GM19099 (cell line): ENCODE data around the gene RBM20.

Experiments
- POLR2A ChIP-seq: IDR thresholded peaks from 3 replicates; pipeline ENCODE4 v1.6.1; 2011; ENCODE audit warnings: low read depth; ENCODE audit not compliant: insufficient read length; ENCODE audit errors: extremely low read depth

The RBM20 gene

DNA sequence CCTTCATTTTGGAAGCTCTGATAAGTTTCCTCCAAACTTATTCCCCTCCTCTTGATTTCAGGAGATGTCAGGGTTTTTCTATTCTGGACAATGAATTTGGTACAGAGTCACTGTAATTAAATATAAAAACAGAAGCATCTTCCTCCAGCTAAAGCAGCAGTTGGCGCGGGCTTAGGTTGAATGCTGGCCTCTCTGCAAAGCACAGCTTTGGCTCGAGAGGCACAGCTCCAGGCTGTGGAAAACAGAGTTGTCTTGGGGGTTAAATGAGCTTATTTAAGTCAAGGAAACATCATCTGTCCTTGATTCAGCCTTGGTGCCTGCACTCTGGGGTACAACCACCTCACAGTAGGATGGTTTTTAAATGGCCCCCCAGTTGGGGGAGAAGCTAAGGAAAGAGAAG, 192.6 kb downstream of the RBM20 start:
- TF ChIP-seq POLR2A: no peak

DNA sequence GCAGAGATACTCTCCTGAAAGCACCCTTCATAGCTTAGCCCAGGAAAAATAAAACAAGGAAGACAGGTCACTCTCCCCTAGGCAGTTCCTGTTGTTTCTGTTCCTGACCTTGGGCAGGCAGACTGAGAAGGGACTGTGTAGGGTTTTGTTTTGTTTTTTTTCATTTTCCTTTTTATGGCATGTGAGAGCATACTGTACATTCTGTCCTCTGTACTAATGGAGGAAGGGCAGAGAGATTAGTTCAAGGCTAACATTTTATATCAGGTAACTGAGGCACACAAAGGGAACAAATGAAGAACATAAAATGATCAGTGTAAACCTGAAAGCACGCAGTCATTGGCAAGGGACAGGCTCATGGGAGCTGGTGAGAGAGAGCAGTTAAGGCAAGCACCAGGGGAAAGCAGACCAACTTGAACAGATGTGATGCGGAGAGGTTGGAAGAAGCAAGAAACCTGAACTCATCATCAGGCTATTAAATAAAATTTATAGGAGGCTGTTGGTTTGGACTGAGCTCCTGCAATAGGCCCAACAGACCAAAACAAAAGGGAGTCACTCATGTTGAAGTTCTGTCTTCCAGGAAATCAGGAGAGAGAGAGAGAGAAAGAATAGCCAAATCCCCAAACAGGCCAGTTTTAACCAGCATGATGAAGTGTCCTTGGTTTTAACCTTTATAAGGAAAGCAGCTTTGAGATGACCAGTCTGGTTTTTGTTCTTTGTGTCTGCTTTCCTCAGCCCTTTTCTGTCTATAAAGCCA, 193.5 kb downstream of the RBM20 start:
- TF ChIP-seq POLR2A: no peak

DNA sequence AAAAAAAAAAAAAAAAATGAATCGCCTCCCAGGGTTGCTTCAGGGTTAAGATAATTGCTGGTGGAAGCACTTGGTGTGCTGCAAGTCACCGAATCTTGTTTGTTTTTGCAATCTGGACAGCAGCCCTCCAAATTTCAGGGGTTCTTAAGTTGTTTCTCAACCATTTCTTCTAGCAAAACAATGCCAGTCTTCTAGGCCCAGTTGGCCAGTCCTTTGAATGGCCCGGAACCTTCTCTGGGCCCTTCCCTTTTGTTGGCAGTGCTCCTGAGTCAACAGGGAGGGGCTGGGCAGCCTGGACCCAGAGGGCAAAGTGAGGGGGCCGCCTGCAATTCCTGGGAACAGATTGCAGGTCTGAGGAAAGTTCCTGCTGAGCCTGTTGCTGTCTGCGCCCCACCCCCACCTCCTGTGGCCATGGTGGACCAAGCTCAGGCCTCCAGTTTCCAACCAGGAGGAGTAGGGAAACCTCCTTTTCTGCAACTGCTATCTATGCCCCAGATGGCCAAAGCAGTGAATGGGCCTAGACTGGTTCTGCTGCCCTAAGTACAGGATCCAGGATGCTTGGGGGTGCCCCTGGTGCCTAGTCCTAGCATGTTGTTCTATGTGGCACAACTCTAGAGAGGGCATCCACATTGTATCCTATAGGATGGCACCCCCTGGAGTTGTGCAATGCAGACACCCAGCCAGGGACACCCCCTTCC, 196.2 kb downstream of the RBM20 start:
- no peak for TF ChIP-seq POLR2A

DNA sequence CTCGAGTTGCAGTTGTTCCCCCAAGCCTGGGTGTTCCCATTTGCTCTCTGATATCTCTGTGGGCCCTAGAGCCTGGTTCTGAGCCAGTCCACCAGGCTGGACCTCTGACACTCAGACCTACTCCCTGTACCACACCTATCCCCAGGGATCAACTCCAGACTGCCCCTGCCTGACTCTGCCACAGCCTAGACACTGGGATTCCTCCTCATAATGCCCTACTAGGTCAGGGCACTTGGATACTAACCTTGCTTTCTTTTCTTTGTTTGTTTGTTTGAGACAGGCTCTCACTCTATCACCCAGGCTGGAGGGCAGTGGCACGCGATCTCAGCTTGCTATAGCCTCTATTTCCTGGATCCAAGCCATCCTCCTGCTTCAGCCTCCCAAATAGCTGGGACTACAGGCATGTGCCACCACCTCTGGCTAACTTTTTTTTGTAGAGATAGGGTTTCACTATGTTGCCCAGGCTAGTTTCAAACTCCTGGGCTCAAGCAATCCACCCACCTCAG, 196.8 kb downstream of the RBM20 start:
- TF ChIP-seq POLR2A: no peak

DNA sequence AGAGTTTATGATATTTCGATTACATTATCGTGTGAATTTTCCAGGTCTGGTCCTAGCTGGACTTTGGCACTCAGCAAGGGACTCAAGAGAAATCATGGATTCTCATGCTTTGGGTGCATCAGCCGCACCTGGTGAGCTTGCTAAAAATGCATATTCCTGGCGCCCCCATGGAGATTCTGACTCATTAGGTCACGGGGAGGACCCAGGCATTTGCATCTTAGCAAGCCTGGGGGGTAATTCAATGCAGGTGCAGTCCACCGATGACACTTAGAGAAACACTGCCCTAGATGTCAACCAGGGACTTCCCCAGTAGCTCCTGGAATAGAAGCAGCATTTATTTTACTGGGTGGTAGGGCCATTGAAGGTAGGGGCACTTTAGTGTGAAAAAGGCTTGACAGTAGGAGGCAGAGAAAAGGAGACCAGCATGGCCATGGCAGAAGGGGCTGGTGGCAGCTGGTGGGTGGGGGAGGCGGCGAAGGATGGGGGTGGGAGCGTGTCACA, 197.7 kb downstream of the RBM20 start:
- TF ChIP-seq POLR2A: peak; percentile 54

DNA sequence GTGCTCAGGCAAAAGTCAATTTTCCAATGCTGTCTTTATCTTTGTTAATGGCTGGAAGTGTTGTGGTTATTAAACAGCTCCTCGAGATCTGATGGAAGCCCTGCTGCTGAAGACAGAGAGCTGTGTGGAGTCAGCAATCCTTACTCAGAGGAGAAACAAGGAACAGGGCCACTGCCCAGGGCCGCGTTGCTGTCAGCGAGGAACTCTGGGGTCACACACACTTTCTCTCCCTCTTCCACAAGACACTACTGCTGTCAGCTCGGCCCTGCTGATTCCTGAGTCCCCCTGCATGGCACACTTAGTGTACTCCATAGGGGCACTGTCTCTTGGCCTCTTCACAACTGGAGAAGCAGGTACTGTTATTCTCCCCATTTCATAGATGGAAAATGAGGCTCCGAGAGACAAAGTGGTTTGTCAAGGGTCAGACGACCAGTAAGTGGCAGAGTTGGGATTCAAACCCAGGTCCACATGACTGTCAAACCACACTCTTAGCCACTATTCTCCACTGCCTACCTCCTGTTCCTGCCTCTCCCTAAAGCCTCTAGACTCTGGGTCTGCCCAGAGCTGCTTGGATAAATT, 198.3 kb downstream of the RBM20 start:
- TF ChIP-seq POLR2A: no peak

DNA sequence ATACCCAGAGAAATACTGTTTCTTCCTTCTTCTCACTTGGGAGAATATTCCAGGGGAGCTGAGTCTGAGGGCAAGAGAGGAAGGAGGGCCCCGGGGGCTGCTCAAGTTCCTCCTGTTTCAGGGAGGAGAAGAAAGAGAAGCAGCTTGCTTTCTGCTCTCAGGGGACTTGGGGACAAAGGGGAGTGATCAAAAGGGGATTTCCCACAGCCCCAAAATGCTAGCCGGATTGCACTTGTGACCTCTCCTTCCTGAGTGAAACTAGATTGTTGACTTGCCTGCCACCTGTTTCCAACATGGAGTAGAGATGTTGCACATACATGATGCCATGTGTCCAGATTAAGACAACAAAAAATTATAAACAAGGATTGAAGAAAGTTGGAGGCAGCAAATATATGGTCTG, 198.9 kb downstream of the RBM20 start:
- peak; percentile 50 for TF ChIP-seq POLR2A

DNA sequence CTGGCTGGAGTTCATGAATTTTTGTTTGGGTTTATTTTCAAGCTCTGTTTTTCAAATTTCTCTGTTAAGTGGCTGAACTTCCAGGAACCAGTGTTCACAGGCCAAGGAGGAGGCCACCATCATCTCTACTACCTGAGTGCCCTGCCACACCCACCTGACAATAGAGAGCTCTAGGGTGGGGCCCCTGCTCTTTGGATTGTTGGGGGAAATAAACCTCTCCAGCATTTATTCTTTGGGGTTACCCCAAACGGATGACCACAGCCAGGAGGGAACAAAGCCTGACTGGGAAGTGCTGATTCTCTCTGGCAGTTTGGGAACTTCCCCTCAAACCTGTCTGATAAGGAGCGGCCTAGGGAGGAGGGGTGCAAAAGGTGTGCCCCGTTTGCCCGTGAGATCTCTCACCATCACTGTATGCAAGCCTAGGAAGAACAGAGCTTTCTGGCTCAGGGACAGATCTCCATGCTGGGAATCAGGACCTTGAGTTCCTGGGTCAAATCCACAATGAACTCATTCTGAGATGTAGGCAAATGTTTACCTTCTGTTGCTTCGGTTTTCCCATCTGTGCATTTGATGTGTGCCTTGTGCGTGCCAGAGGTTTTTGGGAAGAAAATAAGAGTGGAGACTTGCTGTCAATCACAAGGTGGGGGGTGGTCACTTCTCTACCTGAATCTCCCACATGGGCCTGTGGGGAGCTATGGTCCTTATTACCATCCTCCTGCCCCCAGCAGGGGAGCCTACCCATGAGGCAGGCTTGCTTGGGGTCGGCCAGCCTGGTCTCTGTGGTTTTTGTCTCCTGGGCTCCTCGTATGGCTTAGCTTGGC, 199.9 kb downstream of the RBM20 start:
- TF ChIP-seq POLR2A: no peak

DNA sequence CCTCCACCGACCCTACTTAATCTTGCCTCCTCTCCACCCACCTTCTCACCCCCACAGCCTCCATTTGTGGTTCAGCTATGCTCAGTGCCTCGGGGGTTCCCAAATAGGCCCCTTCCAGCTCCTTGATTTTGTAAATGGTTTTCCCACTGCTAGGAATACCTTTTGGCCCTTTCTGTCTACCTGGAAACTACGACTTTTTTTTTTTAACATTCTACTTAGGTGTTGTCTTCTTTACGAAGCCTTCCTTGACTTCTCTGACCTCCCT, 200.4 kb downstream of the RBM20 start:
- TF ChIP-seq POLR2A: no peak

DNA sequence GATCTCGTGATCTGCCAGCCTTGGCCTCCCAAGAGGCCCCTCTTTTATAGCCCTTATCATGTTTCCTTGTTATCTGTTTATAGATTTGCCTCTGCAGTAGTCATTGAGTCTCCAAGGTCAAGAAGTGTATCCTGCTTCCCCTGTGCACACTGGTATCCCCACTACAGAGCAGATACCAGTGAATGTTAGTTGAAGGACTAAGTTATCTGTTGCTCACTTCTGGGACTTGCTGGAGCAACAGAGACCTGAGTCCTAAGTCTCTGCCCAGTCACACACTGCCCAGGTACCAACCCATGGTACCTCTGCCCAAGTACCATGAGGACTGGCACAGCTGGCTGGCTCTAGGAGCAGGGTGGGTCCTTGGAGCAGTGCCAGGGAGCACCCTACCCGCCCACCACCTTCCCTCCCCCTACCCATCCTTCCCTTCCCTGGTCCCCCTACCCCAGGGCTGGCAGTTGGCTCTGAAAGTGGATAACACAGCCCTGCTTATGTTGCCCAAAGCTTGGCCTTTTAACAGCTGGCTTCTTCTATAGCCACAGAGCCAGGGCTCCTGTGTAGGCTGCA, 201.1 kb downstream of the RBM20 start:
- TF ChIP-seq POLR2A: peak; percentile 28

DNA sequence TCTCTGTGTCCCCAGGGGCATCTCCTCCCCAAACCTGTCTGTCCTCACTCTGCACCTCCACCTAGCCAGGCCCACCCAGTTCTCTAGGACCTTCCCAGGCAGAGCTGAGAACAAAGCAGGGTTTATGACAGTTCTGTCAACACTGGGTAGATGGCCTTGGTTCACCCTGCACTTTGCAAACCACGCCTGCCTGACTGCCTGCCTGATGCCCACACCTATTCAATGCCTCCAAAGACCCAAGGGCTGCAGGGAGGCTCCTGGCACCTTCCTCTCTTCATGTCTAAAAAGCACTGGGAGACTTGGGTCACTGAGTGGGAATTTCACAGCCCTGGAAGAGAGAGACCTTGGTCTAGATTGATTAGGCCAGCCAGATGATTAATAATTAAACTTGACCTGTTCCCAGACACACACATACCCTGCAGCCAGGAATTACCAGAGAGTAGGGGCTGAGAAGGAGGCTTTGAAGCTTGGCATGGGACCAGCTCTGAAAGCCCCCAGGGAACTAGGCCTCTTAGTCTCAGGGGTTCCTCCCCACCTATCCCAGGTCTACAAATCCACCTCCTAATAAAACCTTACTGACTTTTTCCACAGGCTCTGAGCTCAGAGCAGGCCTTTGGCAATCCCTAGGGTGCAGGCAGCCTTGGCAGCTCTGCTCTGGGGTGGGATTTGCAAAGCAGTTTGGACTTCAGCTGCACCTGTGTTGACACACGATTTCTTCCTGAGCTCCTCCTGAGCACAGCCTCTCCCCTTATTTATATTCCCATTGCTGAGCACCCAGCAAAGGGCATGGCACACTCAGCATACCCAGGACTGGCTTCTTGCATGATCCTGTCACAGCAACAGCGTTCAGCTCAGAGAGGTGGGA, 201.9 kb downstream of the RBM20 start:
- no peak for TF ChIP-seq POLR2A

DNA sequence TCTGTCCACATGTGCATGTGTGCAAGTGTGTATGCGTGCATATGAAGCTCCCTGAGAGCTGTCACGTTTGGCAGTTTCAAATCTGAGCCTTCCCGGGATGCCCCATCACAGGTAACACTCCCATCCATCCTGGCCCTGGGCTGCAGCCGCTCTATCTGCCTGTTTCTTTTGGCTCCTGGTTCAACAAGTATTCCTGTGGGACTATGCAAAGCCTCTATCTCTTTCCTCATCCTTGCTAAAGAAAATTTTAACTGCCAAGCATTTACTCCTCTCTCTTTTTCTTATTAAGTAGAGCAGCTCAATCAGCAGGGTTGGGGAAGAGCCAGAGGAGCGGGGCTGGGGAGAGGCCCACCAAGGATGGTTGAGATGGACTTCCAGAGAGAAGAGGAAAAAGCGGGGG, 203.2 kb downstream of the RBM20 start:
- no peak for TF ChIP-seq POLR2A

DNA sequence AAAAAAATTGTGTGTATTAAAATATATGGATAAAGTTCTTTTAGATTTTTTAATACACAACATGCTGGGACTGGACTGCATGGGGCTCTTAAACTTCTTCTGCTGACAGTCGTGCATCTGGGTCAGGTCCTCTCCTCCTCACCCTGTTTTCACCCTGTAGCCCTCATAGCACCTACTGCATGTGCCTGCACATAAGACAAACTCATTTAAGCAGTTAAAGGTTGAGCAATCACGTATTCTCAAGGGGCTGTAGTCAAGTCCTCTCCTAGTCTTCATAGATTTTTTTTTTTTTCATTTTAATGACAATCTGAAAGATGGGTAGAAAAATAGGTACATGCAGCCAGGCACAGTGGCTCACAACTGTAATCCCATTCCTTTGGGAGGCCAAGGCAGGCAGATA, 204.0 kb downstream of the RBM20 start:
- TF ChIP-seq POLR2A: no peak

DNA sequence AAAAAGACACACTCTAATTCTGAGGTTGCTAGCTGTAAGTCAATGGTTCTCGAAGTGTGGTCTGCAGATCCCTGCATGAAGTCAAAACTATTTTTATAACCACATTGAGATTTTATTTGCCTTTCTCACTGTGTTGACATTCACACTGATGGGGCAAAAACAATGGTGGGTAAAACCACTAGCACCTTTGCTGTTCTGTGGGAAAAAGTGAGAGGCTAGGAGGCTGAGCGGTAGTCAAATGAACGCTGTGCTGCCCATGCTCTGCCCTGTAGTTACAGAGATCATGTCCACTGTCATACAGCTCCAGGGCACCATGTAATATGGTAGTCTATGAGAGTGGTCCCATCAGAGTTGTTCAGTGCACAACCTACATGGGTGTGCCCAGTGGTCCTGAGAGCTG, 206.0 kb downstream of the RBM20 start:
- TF ChIP-seq POLR2A: no peak
